Measurements from ENCODE around the gene PRR7.
"Not testable (repeated sequence)": the region's sequence is repeated elsewhere in the genome, so short reads cannot be mapped to it uniquely, and the experiment has no call there.

Gene PRR7

GRCh38 chr5:177477701-177478477 lies 31.3 kb downstream of the PRR7 start:
- in situ Hi-C loops (cut with HindIII; ENCODE audit: low sequenced_read_pairs): no loop called here

GRCh38 chr5:177478711-177479646 lies 32.4 kb downstream of the PRR7 start:
- in situ Hi-C loops (cut with HindIII; ENCODE audit: low sequenced_read_pairs): no loop called here

GRCh38 chr5:177479774-177480173 lies 33.2 kb downstream of the PRR7 start:
- in situ Hi-C loops (cut with HindIII; ENCODE audit: low sequenced_read_pairs): no loop called here

GRCh38 chr5:177482359-177482795 lies 35.8 kb downstream of the PRR7 start:
- in situ Hi-C loops (cut with HindIII; ENCODE audit: low sequenced_read_pairs): no loop called here

GRCh38 chr5:177483042-177483441 lies 36.4 kb downstream of the PRR7 start:
- in situ Hi-C loops (cut with HindIII; ENCODE audit: low sequenced_read_pairs): no loop called here

- in situ Hi-C loops (cut with HindIII; ENCODE audit: low sequenced_read_pairs): no loop called here
These were observed 37.6 kb downstream of the PRR7 start for GRCh38 chr5:177483994-177484901.

GRCh38 chr5:177484902-177485549 lies 38.4 kb downstream of the PRR7 start:
- in situ Hi-C loops (cut with HindIII; ENCODE audit: low sequenced_read_pairs): no loop called here

- in situ Hi-C loops (cut with HindIII; ENCODE audit: low sequenced_read_pairs): not testable (repeated sequence)
These were observed 39.1 kb downstream of the PRR7 start for GRCh38 chr5:177485753-177486152.

- in situ Hi-C loops (cut with HindIII; ENCODE audit: low sequenced_read_pairs): no loop called here
These were observed 39.6 kb downstream of the PRR7 start for GRCh38 chr5:177486256-177486655.

- in situ Hi-C loops (cut with HindIII; ENCODE audit: low sequenced_read_pairs): no loop called here
These were observed 40.5 kb downstream of the PRR7 start for GRCh38 chr5:177487144-177487543.

GRCh38 chr5:177487975-177488374 lies 41.4 kb downstream of the PRR7 start:
- in situ Hi-C loops (cut with HindIII; ENCODE audit: low sequenced_read_pairs): no loop called here

- in situ Hi-C loops (cut with HindIII; ENCODE audit: low sequenced_read_pairs): no loop called here
These were observed 42.6 kb downstream of the PRR7 start for GRCh38 chr5:177489119-177489716.

- in situ Hi-C loops (cut with HindIII; ENCODE audit: low sequenced_read_pairs): no loop called here
These were observed 43.8 kb downstream of the PRR7 start for GRCh38 chr5:177490311-177490991.

GRCh38 chr5:177490992-177491391 lies 44.4 kb downstream of the PRR7 start:
- in situ Hi-C loops (cut with HindIII; ENCODE audit: low sequenced_read_pairs): no loop called here

GRCh38 chr5:177491429-177491945 lies 44.9 kb downstream of the PRR7 start:
- in situ Hi-C loops (cut with HindIII; ENCODE audit: low sequenced_read_pairs): no loop called here

GRCh38 chr5:177491983-177492746 lies 45.6 kb downstream of the PRR7 start:
- in situ Hi-C loops (cut with HindIII; ENCODE audit: low sequenced_read_pairs): no loop called here

GRCh38 chr5:177492841-177493240 lies 46.2 kb downstream of the PRR7 start:
- in situ Hi-C loops (cut with HindIII; ENCODE audit: low sequenced_read_pairs): no loop called here

- in situ Hi-C loops (cut with HindIII; ENCODE audit: low sequenced_read_pairs): no loop called here
These were observed 47.3 kb downstream of the PRR7 start for GRCh38 chr5:177493795-177494345.
